ENCODE results near the gene PC. TPM values are rescaled to one million over a fixed set of nuclear protein-coding genes. Genes with fewer than 3 reads are reported as not detected.
"Not testable (repeated sequence)": the region's sequence is repeated elsewhere in the genome, so short reads cannot be mapped to it uniquely, and the experiment has no call there.

Gene PC
- total RNA-seq, 6 donors from 2014 or later, result 5.0 to 49.9 (median 20.9) TPM

DNA sequence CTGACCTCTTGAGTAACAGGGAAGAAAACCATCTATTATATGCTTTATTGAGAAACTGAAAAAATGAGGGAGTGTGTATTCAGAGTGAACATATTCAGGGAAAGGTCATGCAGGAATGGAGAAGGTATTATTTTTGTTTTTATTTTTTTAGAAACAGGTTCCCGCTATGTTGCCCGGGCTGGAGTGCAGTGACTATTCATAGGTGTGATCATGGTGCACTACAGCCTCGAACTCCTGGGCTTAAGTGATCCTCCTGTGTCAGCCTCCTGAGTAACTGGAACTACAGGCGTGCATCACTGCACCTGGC is 123.7 kb downstream of the PC start:
- peaks cover 0 to 3% (median 0%) of the 10 kb centered on the region in 4 donors for H3K4me1 ChIP-seq

GRCh38 chr11:66824573-66824972 is 133.6 kb downstream of the PC start:
- H3K36me3 ChIP-seq; ATAC-seq (ENCODE audit: low FRiP score in 2 of 2); H3K9me3 ChIP-seq; H3K27ac ChIP-seq; H3K4me3 ChIP-seq; H3K4me1 ChIP-seq; H3K27me3 ChIP-seq; DNase-seq: not testable (repeated sequence)
- 97 to 100% methylated on average over 3 to 4 of the region's 4 CpGs for WGBS, 2 donors

More for the DNA sequence above, 123.7 kb downstream of the PC start:
- TF ChIP-seq POLR2A (IDR thresholded peaks at IDR 0.05) (no peak), POLR2AphosphoS5 (IDR thresholded peaks at IDR 0.05) (no peak), EP300 (IDR thresholded peaks at IDR 0.05) (no peak)
- TF ChIP-seq, protein P1, sequence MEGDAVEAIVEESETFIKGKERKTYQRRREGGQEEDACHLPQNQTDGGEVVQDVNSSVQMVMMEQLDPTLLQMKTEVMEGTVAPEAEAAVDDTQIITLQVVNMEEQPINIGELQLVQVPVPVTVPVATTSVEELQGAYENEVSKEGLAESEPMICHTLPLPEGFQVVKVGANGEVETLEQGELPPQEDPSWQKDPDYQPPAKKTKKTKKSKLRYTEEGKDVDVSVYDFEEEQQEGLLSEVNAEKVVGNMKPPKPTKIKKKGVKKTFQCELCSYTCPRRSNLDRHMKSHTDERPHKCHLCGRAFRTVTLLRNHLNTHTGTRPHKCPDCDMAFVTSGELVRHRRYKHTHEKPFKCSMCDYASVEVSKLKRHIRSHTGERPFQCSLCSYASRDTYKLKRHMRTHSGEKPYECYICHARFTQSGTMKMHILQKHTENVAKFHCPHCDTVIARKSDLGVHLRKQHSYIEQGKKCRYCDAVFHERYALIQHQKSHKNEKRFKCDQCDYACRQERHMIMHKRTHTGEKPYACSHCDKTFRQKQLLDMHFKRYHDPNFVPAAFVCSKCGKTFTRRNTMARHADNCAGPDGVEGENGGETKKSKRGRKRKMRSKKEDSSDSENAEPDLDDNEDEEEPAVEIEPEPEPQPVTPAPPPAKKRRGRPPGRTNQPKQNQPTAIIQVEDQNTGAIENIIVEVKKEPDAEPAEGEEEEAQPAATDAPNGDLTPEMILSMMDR (IDR thresholded peaks at IDR 0.05), result no peak
- Histone ChIP-seq H3K27ac (no peak overlapping the region), H3K9me3 (no peaks in the 10 kb centered on the region), H3K27me3 (no peaks in the 10 kb centered on the region), H3K36me3 (peaks cover 0 to 12% (median 0%) of the 10 kb centered on the region in 4 donors), H3K4me3 (no peak overlapping the region)
- DNase-seq (no peak), ATAC-seq (ENCODE audit: low FRiP score in 2 of 2) (no peak)
- 59 to 61% methylated on average over 4 of the region's 4 CpGs for WGBS, 2 donors

DNA sequence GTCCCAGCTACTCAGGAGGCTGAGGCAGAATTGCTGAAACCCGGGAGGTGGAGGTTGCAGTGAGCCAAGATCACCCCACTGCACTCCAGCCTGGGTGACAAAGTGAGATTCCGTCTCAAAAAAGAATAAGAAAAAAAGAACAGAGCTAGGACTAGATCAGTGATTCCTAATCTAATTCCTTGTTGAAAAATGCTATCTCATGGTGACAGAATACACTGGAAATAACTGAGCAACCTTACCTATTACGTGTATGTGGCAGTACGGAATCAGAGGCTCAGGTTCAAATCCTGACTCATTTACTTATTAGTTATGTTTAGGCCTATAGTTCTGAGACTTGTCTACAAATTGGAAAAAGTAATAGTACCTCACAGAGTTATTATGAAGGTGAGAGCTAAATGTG is 134.5 kb downstream of the PC start:
- H3K27ac ChIP-seq, result no peak overlapping the region

GRCh38 chr11:66820901-66821300 is 137.3 kb downstream of the PC start:
- TF ChIP-seq EP300 (IDR thresholded peaks at IDR 0.05) (no peak), POLR2A (IDR thresholded peaks at IDR 0.05) (no peak), POLR2AphosphoS5 (IDR thresholded peaks at IDR 0.05) (no peak)
- TF ChIP-seq, protein P1 (IDR thresholded peaks at IDR 0.05), result no peak
- no peak overlapping the region for H3K27ac ChIP-seq
- ATAC-seq (ENCODE audit: low FRiP score in 2 of 2), result no peak
- no peak overlapping the region for H3K4me3 ChIP-seq
- peaks cover 0 to 3% (median 0%) of the 10 kb centered on the region in 4 donors for H3K36me3 ChIP-seq
- H3K4me1 ChIP-seq, result no peaks in the 10 kb centered on the region
- H3K9me3 ChIP-seq, result no peaks in the 10 kb centered on the region
- 88 to 92% methylated on average over 3 of the region's 3 CpGs for WGBS, 2 donors
- no peak for DNase-seq
- no peaks in the 10 kb centered on the region for H3K27me3 ChIP-seq

More for the DNA sequence above, 134.5 kb downstream of the PC start:
- WGBS, 2 donors, result 90 to 94% methylated on average over 4 of the region's 4 CpGs
- no peak overlapping the region for H3K4me3 ChIP-seq
- DNase-seq (no peak), ATAC-seq (ENCODE audit: low FRiP score in 2 of 2) (no peak)
- no peaks in the 10 kb centered on the region for H3K4me1 ChIP-seq
- no peak for TF ChIP-seq EP300 (IDR thresholded peaks at IDR 0.05)
- H3K36me3 ChIP-seq, result peaks cover 0 to 3% (median 1%) of the 10 kb centered on the region in 4 donors
- no peaks in the 10 kb centered on the region for H3K9me3 ChIP-seq
- no peaks in the 10 kb centered on the region for H3K27me3 ChIP-seq

DNA sequence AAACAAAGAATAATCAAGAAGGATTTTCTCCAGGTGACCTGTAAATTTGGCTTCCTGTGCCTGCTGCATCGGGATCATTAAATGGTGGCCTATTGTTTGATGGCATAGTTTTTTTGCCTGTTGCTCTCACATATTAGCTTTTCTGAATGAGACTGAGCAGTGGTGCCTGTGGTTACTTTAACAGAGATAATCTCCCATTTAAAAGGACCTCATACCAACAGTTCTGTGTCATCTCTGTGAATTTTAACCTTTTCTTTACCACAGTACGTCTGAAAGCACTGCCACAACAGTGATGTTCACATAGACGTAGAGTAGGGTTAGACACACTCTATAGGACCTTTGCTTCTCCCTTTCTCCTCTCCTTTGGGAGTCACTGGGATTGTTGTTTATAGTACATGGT is 137.8 kb downstream of the PC start:
- Histone ChIP-seq H3K36me3 (peaks cover 0 to 3% (median 0%) of the 10 kb centered on the region in 4 donors), H3K9me3 (no peaks in the 10 kb centered on the region), H3K27ac (no peak overlapping the region), H3K27me3 (no peaks in the 10 kb centered on the region), H3K4me3 (no peak overlapping the region), H3K4me1 (no peaks in the 10 kb centered on the region)
- TF ChIP-seq POLR2AphosphoS5 (IDR thresholded peaks at IDR 0.05), result no peak
- no peak for TF ChIP-seq EP300 (IDR thresholded peaks at IDR 0.05)
- TF ChIP-seq, protein P1 (IDR thresholded peaks at IDR 0.05), result no peak
- no peak for TF ChIP-seq POLR2A (IDR thresholded peaks at IDR 0.05)
- 92 to 95% methylated on average over 3 of the region's 3 CpGs for WGBS, 2 donors
- ATAC-seq (ENCODE audit: low FRiP score in 2 of 2) (no peak), DNase-seq (no peak)

GRCh38 chr11:66818231-66818955 is 139.8 kb downstream of the PC start:
- ATAC-seq (ENCODE audit: low FRiP score in 2 of 2), result no peak
- WGBS, 2 donors, result 86 to 89% methylated on average over 3 of the region's 3 CpGs

More at GRCh38 chr11:66818231-66818955, 139.8 kb downstream of the PC start:
- H3K27me3 ChIP-seq, result no peaks in the 10 kb centered on the region
- no peaks in the 10 kb centered on the region for H3K4me1 ChIP-seq
- no peak overlapping the region for H3K27ac ChIP-seq
- TF ChIP-seq EP300 (IDR thresholded peaks at IDR 0.05), result no peak
- H3K36me3 ChIP-seq, result peaks cover 0 to 3% (median 0%) of the 10 kb centered on the region in 4 donors
- DNase-seq, result no peak
- H3K9me3 ChIP-seq, result no peaks in the 10 kb centered on the region
- H3K4me3 ChIP-seq, result no peak overlapping the region
